ENCODE results near the gene HOXA5.

GRCh38 chr7:27171637-27172314 is 28.3 kb upstream of the HOXA5 start:
- TF ChIP-seq, protein P1, sequence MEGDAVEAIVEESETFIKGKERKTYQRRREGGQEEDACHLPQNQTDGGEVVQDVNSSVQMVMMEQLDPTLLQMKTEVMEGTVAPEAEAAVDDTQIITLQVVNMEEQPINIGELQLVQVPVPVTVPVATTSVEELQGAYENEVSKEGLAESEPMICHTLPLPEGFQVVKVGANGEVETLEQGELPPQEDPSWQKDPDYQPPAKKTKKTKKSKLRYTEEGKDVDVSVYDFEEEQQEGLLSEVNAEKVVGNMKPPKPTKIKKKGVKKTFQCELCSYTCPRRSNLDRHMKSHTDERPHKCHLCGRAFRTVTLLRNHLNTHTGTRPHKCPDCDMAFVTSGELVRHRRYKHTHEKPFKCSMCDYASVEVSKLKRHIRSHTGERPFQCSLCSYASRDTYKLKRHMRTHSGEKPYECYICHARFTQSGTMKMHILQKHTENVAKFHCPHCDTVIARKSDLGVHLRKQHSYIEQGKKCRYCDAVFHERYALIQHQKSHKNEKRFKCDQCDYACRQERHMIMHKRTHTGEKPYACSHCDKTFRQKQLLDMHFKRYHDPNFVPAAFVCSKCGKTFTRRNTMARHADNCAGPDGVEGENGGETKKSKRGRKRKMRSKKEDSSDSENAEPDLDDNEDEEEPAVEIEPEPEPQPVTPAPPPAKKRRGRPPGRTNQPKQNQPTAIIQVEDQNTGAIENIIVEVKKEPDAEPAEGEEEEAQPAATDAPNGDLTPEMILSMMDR (IDR thresholded peaks at IDR 0.05), result no peak
- no peak for TF ChIP-seq POLR2A (IDR thresholded peaks at IDR 0.05)
